Measurements from ENCODE around the gene RTTN.
A peak's percentile ranks its signal among the peaks of the same experiment; 100 is the strongest.

Gene RTTN

DNA sequence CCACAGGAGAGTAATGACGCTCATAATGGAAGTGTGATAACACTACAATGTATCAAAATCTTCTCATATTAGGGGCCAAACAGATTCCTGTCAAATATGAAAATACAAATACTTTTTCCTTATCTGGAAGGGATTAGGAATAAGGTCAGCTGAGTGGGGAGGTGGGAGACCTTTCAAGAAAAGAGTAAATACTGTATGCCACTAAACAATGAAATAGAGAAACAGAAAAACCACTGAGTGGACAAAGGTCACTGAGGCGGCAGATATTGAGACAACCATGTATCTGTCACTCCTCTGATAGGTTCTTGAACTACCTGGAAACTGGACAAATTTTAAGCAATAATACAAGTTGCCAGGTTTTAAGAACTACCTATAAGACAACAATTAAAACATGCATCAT, 59.3 kb downstream of the RTTN start:
- H3K4me3 ChIP-seq (replicated peaks; ENCODE audit: low read depth, low read length): no peak overlapping the region
- DNase-seq (ENCODE audit: extremely low read depth, low read depth): no peak
- TF ChIP-seq, protein P1, sequence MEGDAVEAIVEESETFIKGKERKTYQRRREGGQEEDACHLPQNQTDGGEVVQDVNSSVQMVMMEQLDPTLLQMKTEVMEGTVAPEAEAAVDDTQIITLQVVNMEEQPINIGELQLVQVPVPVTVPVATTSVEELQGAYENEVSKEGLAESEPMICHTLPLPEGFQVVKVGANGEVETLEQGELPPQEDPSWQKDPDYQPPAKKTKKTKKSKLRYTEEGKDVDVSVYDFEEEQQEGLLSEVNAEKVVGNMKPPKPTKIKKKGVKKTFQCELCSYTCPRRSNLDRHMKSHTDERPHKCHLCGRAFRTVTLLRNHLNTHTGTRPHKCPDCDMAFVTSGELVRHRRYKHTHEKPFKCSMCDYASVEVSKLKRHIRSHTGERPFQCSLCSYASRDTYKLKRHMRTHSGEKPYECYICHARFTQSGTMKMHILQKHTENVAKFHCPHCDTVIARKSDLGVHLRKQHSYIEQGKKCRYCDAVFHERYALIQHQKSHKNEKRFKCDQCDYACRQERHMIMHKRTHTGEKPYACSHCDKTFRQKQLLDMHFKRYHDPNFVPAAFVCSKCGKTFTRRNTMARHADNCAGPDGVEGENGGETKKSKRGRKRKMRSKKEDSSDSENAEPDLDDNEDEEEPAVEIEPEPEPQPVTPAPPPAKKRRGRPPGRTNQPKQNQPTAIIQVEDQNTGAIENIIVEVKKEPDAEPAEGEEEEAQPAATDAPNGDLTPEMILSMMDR (IDR thresholded peaks at IDR 0.05; ENCODE audit: low read depth, low read length, missing control alignments): no peak

DNA sequence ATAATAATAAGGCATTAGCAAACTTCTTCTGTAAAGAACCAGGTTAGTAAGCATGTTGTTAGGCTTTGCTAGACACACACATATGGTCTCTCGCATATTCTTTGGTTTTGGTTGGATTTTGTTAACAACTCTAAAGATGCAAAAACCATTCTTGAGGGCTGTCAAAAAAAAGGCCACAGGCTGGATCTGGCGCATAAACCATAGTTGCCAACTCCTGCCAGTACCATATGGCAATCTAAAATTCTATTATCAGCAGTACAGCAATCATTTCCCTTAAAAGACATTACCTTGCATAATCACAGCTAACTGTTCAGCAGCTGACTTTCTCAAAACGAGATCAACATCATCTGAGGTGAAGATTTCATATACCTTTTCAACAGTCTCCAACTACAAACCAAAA, 63.5 kb downstream of the RTTN start:
- H3K4me3 ChIP-seq (replicated peaks; ENCODE audit: low read depth, low read length): no peak overlapping the region
- DNase-seq (ENCODE audit: extremely low read depth, low read depth): no peak
- TF ChIP-seq, protein P1 (IDR thresholded peaks at IDR 0.05; ENCODE audit: low read depth, low read length, missing control alignments): no peak

DNA sequence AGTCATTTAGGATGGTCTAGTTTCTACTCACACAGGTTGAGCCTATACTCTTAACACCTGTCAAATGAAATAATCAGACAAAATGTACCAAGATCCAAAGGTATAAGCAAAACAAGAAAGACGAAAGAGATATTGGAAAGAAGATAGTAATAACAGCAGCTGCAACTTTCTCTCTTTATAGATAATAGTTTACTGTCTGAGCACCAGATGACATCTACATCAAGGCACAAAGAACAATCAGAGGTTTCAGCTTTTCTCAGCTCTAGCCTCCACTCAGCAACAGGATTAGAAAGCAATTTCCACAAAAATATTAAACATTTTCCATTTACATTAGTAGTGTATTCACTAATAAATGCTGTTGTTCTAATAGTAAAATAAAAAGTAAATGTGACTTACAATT, 66.3 kb downstream of the RTTN start:
- no peak overlapping the region for H3K4me3 ChIP-seq (replicated peaks; ENCODE audit: low read depth, low read length)
- TF ChIP-seq, protein P1 (IDR thresholded peaks at IDR 0.05; ENCODE audit: low read depth, low read length, missing control alignments): no peak
- no peak for DNase-seq (ENCODE audit: extremely low read depth, low read depth)

DNA sequence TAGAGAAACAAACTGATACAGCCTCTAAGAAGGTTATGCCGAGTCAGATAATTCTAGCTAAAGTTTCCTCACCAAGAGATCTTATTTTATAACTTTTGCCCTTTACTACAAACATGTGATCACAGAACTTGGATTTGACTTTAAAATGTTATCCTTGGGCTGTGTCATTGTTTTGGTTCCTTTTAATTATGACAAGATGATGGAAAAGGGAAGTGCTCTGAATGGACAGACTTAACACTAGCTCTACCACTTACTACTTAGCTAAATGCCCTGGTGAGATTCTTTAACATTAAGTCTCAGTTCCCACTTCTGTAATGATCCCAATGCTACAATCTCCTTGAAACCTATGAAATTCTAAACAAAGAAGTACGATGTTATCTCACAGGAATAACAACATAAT, 69.9 kb downstream of the RTTN start:
- no peak for DNase-seq (ENCODE audit: extremely low read depth, low read depth)
- H3K4me3 ChIP-seq (replicated peaks; ENCODE audit: low read depth, low read length): no peak overlapping the region
- TF ChIP-seq, protein P1 (IDR thresholded peaks at IDR 0.05; ENCODE audit: low read depth, low read length, missing control alignments): no peak

DNA sequence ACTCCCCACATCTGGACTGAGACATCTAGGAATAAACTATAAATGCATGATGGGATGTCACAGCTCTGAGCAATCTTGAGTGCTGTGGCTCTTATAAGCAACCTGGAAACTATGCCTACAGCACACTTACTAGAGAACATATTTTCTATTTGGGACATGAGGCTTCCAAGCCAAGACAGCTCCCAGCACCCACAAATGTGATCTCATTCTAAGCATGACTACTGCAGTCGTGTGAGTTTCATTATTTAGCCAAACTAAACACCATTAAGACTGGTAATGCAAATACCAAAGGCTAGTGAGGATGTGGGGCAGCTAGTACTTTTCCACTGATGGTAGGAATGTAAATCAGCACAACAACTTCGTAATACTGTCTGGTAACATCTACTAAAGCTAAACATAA, 72.5 kb downstream of the RTTN start:
- TF ChIP-seq, protein P1 (IDR thresholded peaks at IDR 0.05; ENCODE audit: low read depth, low read length, missing control alignments): no peak
- no peak overlapping the region for H3K4me3 ChIP-seq (replicated peaks; ENCODE audit: low read depth, low read length)
- DNase-seq (ENCODE audit: extremely low read depth, low read depth): peak; percentile 54

DNA sequence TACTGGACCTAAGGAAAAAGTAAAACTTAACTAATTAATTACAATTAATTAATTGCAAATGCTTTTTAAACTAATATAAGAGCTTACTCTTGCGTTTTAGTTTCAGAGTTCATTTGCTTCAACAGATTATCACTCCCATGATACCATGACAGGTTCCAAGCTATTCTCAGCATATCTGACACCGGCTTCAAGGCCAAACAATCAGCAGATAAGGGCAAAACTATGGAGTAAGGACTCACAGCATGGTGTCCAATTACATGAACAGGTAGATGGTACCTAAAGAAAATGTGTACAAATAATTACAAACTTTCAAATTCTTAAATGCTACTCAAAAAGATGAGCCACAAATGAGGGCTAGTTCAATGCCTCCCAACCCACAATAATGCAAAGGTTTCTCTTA, 77.2 kb downstream of the RTTN start:
- DNase-seq (ENCODE audit: extremely low read depth, low read depth): no peak
- TF ChIP-seq, protein P1 (IDR thresholded peaks at IDR 0.05; ENCODE audit: low read depth, low read length, missing control alignments): no peak

DNA sequence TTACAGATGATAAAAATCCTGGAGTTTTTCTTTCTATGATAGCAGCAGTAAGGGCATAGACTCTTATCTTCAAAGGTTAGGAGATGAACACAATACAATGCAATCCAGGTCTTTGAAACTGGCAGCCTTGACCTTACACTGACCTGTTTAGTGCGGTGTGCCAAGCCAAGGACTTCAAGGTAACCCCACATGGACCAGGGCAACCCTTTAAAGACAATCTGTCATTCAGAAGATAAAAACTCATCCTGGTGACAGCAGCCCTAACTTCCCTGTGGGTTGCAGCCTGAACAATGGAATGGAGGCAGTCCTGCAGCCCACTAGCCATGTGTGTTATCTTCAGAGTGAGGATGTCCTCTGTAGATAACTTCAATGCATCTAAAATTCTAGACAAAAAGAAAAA, 78.1 kb downstream of the RTTN start:
- no peak for DNase-seq (ENCODE audit: extremely low read depth, low read depth)
- TF ChIP-seq, protein P1 (IDR thresholded peaks at IDR 0.05; ENCODE audit: low read depth, low read length, missing control alignments): no peak
- no peak overlapping the region for H3K4me3 ChIP-seq (replicated peaks; ENCODE audit: low read depth, low read length)

More for the DNA sequence above, 77.2 kb downstream of the RTTN start:
- no peak overlapping the region for H3K4me3 ChIP-seq (replicated peaks; ENCODE audit: low read depth, low read length)
